HG03097 (cell line): Measurements from ENCODE around the gene PRTN3.

Experiments used
- ATAC-seq: cut with Tn5 transposase; IDR thresholded peaks from one replicate; pipeline ENCODE4 v1.9.1; 2021; ENCODE audit not compliant: unreplicated experiment, low FRiP score

PRTN3 gene

DNA sequence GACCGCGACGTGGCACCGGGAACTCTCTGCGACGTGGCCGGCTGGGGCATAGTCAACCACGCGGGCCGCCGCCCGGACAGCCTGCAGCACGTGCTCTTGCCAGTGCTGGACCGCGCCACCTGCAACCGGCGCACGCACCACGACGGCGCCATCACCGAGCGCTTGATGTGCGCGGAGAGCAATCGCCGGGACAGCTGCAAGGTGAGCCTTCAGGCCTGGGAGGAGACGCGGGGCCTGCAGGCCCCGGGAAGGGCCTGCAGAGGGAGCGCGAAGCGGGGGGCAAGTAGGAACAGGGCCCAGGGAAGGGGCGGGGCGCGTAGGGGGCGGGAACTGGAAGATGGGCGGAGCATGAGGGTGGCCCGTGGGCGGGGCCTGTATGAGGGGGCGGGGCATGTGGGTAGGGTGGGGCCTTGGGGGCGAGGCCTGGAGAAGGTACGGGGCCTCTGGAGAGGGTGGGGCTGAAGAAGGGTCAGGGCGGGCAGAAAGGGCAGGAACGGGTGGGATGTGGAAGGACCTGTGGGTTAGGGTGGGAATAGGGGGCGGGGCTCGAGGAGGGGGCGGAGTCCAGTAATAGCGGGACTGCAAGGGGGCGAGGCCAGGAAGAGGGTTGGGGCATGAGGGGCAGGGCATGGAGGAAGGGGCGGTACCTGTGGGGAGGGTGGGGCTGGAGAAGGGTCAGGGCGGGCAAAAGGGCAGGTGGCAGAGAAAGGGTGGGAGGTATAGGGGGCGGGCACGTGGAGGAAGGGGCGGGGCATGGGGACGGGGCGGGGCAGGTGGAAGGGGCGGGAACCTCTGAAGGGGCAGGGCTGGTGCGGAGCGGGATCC is 21.2 kb downstream of the PRTN3 start:
- ATAC-seq = no peak

DNA sequence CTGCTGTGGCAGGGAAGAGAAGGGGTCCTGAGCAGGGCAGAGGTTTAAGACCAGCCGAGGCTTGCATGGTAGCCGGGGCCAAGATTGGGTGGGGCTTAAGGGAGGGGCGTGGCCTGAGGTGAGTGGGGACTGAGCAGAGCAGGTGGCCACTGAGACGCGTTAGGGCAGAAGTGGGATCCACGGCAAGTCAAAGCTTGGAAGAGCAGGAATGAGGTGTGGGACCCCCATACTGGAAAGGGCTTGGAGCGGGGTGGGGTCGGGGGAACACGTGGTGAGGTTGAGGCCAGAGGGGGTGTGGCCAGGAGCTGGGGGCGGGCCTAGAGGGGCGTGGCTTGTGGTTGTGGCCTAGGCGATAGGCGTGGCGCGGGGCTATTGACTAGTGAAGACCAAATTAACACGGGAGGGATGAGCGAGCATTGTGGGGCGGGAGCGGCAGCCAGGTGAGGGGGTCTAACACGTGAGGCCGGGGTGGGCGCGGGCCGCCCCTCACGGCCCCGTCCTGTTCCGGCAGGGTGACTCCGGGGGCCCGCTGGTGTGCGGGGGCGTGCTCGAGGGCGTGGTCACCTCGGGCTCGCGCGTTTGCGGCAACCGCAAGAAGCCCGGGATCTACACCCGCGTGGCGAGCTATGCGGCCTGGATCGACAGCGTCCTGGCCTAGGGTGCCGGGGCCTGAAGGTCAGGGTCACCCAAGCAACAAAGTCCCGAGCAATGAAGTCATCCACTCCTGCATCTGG is 21.9 kb downstream of the PRTN3 start:
- no peak for ATAC-seq

DNA sequence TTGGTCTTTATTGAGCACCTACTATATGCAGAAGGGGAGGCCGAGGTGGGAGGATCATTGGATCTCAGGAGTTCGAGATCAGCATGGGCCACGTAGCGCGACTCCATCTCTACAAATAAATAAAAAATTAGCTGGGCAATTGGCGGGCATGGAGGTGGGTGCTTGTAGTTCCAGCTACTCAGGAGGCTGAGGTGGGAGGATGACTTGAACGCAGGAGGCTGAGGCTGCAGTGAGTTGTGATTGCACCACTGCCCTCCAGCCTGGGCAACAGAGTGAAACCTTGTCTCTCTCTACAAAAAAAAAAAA is 22.5 kb downstream of the PRTN3 start:
- ATAC-seq = no peak

DNA sequence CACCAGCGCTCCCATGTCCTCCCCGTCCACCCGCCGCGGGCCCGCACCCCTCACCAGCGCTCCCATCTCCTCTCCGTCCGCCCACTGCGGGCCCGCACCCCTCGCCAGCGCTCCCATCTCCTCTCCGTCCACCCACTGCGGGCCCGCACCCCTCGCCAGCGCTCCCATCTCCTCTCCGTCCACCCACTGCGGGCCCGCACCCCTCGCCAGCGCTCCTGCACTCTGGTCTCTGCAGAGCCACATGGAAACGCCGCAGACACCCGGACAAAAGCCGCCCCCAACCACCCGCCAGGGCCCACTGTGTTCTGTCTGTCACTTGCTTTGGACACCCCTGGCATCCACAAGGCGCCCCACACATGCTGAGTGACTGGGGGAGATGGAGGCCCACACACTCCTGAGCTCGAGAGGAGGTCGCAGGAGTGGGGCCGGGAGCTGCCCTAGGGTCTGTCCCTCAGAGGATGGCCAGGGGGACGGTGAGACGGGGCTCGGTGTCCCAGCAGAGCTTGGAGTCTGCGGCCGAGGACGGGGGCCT is 26.0 kb downstream of the PRTN3 start:
- ATAC-seq = no peak

DNA sequence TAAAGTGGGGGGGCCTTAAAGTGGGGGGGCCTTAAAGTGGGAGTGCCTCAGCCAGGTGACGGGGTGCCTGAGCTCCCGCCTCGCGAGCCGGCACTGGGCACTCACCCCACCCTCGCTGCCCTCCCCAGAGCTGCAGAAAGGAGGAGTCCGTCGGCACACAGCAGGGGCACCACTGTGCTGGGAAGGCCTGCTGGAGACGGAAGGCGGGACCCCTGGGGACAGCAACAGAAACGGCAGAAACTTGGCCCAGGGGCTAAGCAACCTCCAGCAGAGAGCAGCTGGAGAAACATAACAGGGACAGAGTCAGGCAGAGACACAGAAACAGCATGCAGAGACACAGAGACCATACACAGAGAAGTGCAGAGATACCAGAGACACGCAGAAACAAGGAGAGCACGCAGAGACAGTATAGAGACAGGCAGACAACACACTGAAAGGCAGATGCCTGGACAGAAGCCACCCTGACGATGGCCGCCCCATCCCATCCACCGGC is 26.5 kb downstream of the PRTN3 start:
- no peak for ATAC-seq

DNA sequence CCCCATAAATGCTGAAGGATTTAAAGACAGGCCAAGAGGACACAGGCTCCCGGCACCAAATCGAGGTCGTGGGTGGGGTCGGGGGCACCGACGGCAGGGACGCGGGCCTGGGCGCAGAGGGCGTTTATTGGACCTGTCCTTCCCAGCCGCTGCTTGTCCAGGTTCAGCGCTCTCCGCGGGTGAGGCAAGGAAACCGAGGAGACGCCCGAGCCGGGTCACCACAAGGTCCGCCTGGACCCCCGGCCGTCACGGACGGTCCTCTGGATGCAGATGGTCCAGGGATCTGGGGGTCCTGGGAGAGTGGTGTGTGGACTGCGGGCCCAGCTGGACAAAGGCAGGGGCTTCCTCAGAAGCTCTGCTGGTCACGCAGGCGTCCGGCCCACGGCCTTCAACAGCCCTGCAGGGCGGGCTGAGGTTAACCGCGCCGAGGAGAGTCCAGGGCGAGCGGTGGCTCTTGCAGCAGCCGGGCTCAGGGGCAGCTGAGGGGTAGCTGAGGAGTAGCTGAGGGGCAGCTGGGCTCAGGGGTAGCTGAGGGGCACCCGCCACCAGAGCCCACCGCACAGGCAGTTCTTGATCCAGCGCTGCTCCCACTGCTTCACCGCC is 27.2 kb downstream of the PRTN3 start:
- ATAC-seq = no peak

DNA sequence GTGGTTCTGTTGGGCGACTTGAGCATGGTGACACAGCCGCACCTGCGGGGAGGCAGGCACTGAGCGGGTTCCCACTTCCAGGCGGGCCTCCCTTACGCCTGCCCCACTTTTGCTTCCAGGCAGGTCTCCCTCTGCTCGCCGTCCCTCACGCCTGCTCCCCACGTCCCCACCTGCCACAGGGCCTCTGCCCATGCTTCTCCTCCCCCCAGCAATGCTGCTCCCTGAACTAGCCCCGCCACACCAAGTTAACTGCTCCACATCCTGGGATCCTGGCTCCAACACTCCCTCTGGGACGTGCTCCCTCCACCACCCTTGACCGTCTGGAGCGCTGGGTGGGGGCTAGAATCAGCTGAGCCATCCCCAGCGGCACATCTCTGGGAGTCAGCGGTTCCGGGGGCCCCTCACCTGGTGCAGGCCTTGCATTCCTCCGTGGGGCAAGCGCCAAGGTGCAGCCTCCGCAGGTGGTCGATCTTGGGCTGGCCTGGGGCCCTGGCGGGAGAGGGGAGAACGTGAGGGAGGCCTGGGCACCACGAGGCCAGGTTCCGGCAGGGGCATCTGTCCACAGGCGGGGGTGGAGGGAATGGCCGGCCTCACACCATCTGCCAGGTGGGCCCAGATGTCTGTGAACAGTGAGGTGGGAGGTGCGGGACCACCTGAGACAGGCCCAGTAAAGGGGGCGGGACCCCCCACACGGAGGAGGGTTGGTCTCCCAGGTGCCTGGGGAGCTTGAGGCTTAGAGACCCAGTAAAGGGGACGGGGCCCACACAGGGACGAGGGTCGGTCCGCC is 27.9 kb downstream of the PRTN3 start:
- ATAC-seq = no peak

DNA sequence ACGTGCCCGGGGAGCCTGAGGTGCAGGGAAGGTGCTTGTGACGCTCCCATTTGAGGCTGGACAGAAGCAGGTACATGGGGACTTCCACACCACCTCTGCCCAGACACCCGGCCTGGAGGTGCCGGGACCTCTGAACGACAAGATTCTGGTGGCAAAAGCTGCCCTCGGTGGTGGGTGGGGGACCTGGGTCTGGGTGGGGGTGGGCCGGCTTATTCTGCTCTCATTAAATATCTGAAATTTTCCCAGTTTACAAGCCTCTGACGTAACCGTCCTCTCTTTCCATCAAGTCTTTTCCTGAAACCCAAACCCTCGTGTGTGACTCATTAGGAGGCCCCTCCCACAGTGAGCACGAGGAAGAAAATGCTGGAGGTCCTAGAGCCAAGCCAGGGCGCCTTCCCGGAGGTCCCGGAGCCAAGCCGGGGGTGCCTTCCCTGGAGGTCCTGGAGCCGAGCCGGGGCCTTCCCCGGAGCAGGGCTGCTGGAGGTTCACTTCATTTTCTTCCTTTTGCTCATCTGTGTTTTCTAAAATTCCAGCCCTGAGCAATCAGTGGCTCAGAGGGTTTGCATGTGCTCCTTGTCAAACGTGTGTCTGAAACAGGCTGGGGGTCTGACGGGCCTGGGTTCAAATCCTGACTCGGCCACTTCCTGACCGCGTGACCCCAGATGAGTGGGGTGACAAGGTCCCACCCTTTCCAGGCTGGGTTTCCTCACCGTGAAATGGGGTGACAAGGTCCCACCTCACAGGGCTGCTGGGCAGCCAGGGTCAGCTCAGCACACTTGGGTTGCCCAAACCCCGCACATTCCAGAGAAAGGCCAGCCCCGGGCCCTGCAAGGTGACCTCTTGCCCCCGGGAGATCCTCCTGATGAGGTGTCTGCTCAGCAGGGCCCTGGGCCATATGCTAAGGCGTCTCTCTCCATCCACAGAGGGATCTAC is 28.7 kb downstream of the PRTN3 start:
- no peak for ATAC-seq

DNA sequence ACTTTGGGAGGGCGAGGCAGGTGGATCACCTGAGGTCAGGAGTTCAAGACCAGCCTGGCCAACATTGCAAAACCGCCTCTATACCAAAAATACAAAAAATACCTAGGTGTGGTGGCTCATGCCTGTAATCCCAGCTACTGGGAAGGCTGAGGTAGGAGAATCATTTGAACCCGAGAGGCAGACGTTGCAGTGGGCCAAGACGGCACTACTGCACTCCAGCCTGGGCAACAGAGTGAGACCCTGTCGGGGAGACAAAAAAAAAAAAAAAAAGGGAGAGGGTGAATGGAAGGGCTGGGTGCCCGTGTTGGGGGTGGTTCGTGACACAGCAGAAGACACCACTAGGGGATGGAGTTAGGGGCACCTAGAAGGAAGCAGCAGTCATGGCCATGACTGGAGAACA is 29.5 kb downstream of the PRTN3 start:
- ATAC-seq = no peak

DNA sequence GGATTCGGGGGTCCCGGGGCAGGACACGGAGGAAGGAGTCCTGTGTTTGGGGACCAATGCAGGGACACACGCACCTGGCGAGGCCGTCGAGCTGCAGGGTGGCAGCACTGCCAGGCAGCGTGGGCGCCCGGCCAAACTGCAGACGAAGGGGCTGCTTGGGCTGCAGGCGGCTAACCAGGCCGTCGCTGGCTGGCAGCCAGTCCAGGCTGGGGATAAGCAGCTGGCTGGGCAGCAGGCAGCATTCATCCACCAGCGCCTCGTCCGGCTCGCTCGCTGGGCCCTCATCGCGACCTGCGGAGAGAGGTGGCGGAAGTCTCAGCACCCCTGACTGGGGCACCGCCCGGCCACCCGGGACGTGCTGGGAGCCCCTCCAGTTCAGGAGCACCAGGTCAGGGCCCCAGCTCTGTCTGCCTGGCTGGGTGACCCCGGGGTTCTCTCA is 30.2 kb downstream of the PRTN3 start:
- ATAC-seq = no peak

DNA sequence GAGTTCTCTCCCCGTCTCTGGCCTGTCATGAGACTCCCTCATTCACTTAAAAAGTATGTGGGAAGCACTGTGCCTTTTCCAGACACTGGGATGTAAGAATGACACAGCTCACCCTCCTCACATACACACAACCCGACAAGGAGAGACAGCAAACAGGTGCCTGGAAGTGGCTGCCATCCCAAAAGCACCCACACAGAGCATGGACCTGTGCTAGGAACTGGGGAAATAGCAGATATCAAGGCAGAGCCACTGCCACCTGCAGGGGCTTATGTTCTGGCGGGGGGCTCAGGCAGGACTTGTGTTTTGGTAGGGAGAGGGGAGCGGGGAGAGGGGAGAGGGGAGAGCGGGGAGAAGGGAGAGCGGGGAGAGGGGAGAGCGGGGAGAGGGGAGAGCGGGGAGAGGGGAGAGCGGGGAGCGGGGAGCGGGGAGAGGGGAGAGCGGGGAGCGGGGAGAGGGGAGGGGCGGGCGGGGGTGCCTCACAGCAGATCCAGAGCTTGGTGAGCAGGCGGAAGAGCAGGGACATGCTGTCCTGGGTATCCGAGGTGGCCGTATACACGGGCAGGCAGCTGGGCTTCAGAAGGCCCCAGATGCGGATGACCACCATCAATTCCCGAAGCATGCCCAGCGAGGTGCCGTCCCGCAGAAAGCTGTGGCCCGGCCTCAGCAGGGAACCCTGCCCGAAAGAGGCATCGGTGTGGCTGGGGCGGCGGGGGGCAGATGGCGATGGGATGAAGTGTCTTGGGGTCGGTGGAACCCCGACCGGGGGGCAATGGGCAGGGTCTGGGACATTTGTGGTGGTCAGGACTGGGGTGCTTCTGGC is 30.9 kb downstream of the PRTN3 start:
- ATAC-seq = no peak

DNA sequence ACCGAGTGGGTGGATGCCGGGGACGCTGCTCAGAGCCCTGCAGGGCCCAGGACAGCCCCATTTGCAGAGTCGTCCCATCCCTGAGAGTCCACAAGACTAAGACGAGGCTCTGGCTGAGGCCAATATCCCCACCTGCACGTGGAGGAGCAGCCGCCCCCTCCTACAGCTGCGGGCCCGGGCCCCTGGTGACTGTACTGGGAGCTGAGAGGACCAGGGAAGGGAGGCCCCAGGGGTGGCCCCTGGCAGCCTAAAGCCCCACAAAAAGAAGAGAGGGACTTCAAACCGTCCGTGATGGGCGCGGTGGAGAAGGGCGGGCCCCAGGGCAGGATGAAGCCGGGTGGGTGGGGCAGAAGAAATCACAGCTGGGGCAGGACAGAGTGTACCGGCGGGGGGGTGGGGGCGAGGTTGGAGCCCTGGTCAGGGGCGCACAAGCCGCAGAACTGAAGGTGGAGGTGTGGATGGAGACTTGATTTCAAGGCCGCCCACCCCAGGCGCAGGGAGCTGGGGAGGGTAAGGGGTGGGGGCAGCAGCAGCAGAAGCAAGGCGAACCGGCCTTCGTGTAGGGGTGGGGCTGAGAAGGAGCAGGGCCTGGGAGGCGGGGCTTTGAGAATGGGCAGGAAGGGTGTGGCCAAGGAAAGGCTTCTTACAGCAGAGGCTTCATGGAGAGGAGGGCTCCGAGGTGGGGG is 31.6 kb downstream of the PRTN3 start:
- ATAC-seq = no peak

DNA sequence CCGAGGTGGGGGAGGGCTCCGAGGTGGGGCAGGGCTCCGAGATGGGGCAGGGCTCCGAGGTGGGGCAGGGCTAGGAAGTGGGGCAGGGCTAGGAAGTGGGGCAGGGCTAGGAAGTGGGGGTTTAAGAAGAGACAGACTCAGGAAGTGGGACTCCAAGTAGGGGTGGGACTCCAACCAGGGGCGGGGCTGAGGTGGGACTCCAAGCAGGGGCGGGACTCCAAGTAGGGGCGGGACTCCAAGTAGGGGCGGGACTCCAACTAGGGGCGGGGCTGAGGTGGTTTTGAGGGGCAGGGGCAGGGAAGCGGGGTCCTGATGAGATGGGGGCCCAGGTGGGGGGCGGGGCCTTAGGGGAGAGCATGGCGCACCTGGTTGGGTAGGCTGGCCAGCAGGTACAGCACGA is 32.3 kb downstream of the PRTN3 start:
- no peak for ATAC-seq

DNA sequence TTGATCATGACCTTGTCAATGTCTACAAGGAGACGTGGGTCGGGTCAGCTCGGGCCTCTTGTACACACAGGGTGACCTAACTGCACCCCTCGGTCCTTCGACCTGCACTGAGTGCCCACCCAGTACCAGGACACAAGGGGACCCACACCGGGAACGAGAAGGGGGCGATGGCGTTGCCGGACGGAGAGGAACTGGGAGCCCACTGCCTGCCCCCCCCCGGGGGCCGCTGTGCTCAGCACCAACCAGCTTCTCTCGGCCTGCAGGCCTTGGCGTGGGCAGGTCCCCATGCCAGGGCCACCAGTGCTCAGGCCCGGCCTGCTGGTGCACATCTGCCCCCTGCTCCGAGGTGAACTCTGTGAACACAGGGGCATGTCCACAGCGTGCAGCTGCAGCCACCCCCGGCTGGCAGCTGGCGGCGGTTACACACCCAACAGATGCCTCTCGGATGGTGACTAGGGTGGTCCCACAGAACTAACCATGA is 32.8 kb downstream of the PRTN3 start:
- no peak for ATAC-seq

DNA sequence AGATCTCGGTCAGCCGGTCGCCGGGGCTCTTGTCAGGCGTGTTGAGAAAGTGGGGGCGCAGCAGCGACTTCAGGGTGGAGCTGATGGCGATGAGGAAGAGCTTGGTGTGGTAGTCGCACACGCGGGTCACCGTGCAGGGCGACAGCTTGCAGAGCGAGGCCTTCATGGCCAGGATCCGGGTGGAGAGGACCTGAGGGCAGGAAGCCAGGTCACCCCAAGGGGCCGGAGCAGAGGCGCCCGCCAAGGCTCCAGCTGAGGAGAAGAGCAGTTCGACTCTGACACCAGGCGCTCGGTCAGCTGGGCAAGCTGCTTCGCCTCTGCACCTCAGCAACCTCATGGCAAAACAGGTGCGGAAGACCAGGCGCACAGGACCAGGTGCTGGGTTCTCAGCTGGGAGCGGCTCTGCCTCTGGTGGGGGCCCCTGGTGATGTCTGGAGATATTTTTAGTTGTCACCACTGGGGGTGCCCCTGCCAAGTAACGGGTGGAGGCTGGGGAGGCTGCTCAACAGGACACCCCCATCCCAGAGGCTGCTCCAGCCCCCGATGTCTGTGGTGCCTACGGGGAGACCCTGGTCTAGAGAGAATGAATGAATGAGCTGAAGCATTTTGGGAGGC is 34.6 kb downstream of the PRTN3 start:
- no peak for ATAC-seq

DNA sequence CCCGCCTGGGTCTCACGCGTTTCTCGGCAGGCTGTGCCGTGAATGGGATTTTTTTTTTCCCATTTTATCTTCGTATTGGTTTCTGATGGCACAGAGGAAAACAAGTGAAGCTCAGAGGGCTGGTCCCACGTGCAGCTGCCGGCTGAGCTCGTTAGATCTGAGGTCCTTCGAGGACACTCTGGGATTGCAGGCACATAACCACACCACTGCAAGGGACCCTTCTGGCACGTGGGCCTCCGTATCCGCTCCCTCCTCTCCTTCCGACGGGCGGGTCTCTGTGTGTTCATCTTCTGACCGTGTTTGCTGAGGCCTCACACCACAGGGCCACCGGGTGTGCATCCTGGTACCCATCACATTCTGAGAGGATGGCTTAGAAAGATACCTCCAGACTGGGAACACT is 35.3 kb downstream of the PRTN3 start:
- ATAC-seq = no peak

DNA sequence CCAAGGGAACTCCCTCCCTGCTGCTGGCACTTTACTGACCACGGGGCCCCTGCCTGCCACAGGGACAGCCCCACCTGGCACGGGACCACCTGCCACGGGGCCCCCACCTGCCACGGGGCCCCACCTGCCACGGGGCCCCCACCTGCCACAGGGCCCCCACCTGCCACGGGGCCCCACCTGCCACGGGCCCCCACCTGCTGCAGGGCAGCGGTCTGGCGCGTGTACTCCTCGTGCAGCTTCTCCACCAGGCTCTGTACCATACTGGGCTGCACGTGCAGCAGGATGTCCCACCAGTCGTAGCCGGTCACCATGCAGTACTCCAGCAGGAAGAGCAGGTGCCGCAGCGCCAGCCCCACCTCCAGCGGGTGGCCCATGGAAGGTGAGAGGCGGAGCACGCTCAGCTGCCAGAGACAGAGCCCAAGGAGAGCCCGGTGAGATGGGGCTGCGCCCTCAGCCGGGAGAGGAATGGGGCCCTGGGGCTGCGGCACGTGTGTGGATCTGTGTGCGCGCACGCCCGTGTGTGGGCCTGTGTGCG is 36.0 kb downstream of the PRTN3 start:
- no peak for ATAC-seq
